CD4-positive, alpha-beta memory T cell (primary cell): ENCODE results near the gene KRT79. TPM values are rescaled to one million over a fixed set of nuclear protein-coding genes. Genes with fewer than 3 reads are reported as not detected.

Experiments used
- CTCF ChIA-PET: fragments of 350-600 bp; sonication (Branson Sonifier 250); formaldehyde crosslinking; loops from one replicate; lab custom pipeline; 2021; ENCODE audit warnings: inconsistent platforms; ENCODE audit not compliant: partially characterized antibody; lab: Charles Lee
- POLR2A ChIA-PET: fragments of 350-600 bp; sonication (Branson Sonifier 250); formaldehyde crosslinking; loops from one replicate; lab custom pipeline; 2021; ENCODE audit not compliant: partially characterized antibody; lab: Charles Lee
- DNase-seq, 5 donors: peaks; one replicate each; pipeline versions ENCODE4 v3.0.0 to v3.0.0-alpha.2; 2020 to 2022; ENCODE audit warnings: mixed read lengths in 1 of 5
- H3K27ac ChIP-seq: one replicate; pipeline ENCODE4 v1.7.0; 2013; ENCODE audit warnings: low read depth, low read length
- H3K27me3 ChIP-seq: 2 replicates; pipeline ENCODE4 v1.7.0; 2013; ENCODE audit warnings: mild to moderate bottlenecking, low read length, moderate library complexity; ENCODE audit not compliant: insufficient read depth
- H3K36me3 ChIP-seq: 2 replicates; pipeline ENCODE4 v1.7.0; 2013; ENCODE audit warnings: mild to moderate bottlenecking, low read length, moderate library complexity; ENCODE audit not compliant: insufficient read depth
- H3K4me1 ChIP-seq: 2 replicates; pipeline ENCODE4 v1.7.0; 2013; ENCODE audit warnings: mild to moderate bottlenecking, low read length, moderate library complexity; ENCODE audit not compliant: insufficient read depth
- H3K4me3 ChIP-seq, 2 donors: one replicate each; pipeline ENCODE4 v1.7.0; 2013; ENCODE audit warnings: low read length in 2 of 2, mild to moderate bottlenecking in 1 of 2
- H3K9me3 ChIP-seq, 2 donors: one replicate each; pipeline ENCODE4 v1.7.0; 2013; ENCODE audit warnings: low read length in 2 of 2, control low read depth in 1 of 2; ENCODE audit not compliant: control insufficient read depth in 1 of 2
- H3K27ac Mint-ChIP-seq, 7 donors: one replicate each; pipeline ENCODE4 v1.8.0; 2020 to 2021; ENCODE audit warnings: mixed read lengths in 7 of 7, mild to moderate bottlenecking in 6 of 7, inconsistent platforms in 3 of 7, moderate library complexity in 3 of 7
- H3K27me3 Mint-ChIP-seq, 2 donors: one replicate each; pipeline ENCODE4 v1.8.0; 2020 to 2021; ENCODE audit warnings: mixed read lengths in 2 of 2
- H3K36me3 Mint-ChIP-seq, 2 donors: one replicate each; pipeline ENCODE4 v1.8.0; 2020 to 2021; ENCODE audit warnings: mixed read lengths in 2 of 2, inconsistent platforms in 1 of 2, mild to moderate bottlenecking in 1 of 2
- H3K4me1 Mint-ChIP-seq, 4 donors: one replicate each; pipeline ENCODE4 v1.8.0; 2020 to 2021; ENCODE audit warnings: mixed read lengths in 4 of 4, mild to moderate bottlenecking in 1 of 4
- H3K4me3 Mint-ChIP-seq, 8 donors: one replicate each; pipeline ENCODE4 v1.8.0; 2020 to 2021; ENCODE audit warnings: mixed read lengths in 8 of 8, mild to moderate bottlenecking in 7 of 8, moderate library complexity in 6 of 8, inconsistent platforms in 3 of 8
- H3K9me3 Mint-ChIP-seq, 8 donors: one replicate each; pipeline ENCODE4 v1.8.0; 2020 to 2021; ENCODE audit warnings: mixed read lengths in 8 of 8, mild to moderate bottlenecking in 5 of 8, inconsistent platforms in 3 of 8, moderate library complexity in 1 of 8
- intact Hi-C: fragments of 100-400 bp; cut with micrococcal nuclease; formaldehyde crosslinking; loops from one replicate; pipeline ENCODE4 v1.15.1; 2023
- polyA plus RNA-seq, 2 donors: library from polyadenylated mRNA; unstranded; fragments of 300-500 nt; fragmentation: Illumina TruSeq; gene quantifications; one replicate each; pipeline ENCODE4 v1.2.3, GENCODE V29; 2021
- total RNA-seq, 2 experiments: library from RNA; stranded (reverse); gene quantifications; one replicate each; pipeline ENCODE4 v1.2.3, GENCODE V29; 2021

The KRT79 gene
- total and polyA plus RNA-seq, 4 experiments from 2014 or later: not detected

GRCh38 chr12:52827499-52828090 is 6.5 kb downstream of the KRT79 start:
- H3K27me3 Mint-ChIP-seq: peaks cover 2 to 4% of the 10 kb centered on the region in 2 donors
- no peaks in the 10 kb centered on the region for H3K9me3 ChIP-seq
- peaks cover 0 to 4% (median 0%) of the 10 kb centered on the region in 4 donors for H3K4me1 Mint-ChIP-seq
- H3K4me1 ChIP-seq: no peaks in the 10 kb centered on the region
- H3K36me3 Mint-ChIP-seq: no peaks in the 10 kb centered on the region
- no peak overlapping the region for H3K4me3 ChIP-seq
- ChIA-PET POLR2A (no interaction called here), CTCF (no interaction called here)
- H3K27ac Mint-ChIP-seq: no peak overlapping the region
- intact Hi-C loops: no loop called here
- no peak overlapping the region for H3K4me3 Mint-ChIP-seq
- no peak overlapping the region for H3K27ac ChIP-seq
- H3K36me3 ChIP-seq: no peaks in the 10 kb centered on the region
- no peaks in the 10 kb centered on the region for H3K27me3 ChIP-seq
- DNase-seq: no peak
- no peaks in the 10 kb centered on the region for H3K9me3 Mint-ChIP-seq

GRCh38 chr12:52826611-52827498 is 7.3 kb downstream of the KRT79 start:
- H3K4me1 Mint-ChIP-seq: peaks cover 0 to 4% (median 0%) of the 10 kb centered on the region in 4 donors
- H3K9me3 Mint-ChIP-seq: no peaks in the 10 kb centered on the region
- no peak overlapping the region for H3K27ac Mint-ChIP-seq
- Histone ChIP-seq H3K4me1 (no peaks in the 10 kb centered on the region), H3K4me3 (no peak overlapping the region), H3K27me3 (no peaks in the 10 kb centered on the region), H3K36me3 (no peaks in the 10 kb centered on the region), H3K27ac (no peak overlapping the region), H3K9me3 (no peaks in the 10 kb centered on the region)
- ChIA-PET POLR2A (no interaction called here), CTCF (interaction anchor here (1.1 kb wide), 1 partner anchor 13 kb away, joined by 3 read pairs; no protein-coding TSS in a partner anchor)
- H3K4me3 Mint-ChIP-seq: no peak overlapping the region
- no peaks in the 10 kb centered on the region for H3K36me3 Mint-ChIP-seq
- peaks cover 2 to 4% of the 10 kb centered on the region in 2 donors for H3K27me3 Mint-ChIP-seq
- no peak for DNase-seq
- intact Hi-C loops: no loop called here

GRCh38 chr12:52825961-52826360 is 8.2 kb downstream of the KRT79 start:
- no peaks in the 10 kb centered on the region for H3K27me3 ChIP-seq
- Mint-ChIP-seq H3K4me1 (peaks cover 0 to 4% (median 0%) of the 10 kb centered on the region in 4 donors), H3K9me3 (no peaks in the 10 kb centered on the region), H3K27me3 (peaks cover 0 to 5% of the 10 kb centered on the region in 2 donors), H3K36me3 (no peaks in the 10 kb centered on the region), H3K27ac (no peak overlapping the region), H3K4me3 (no peak overlapping the region)
- intact Hi-C loops: no loop called here
- ChIA-PET POLR2A (no interaction called here), CTCF (interaction anchor here (1.1 kb wide), 1 partner anchor 14 kb away, joined by 3 read pairs; no protein-coding TSS in a partner anchor)
- no peak overlapping the region for H3K27ac ChIP-seq
- H3K9me3 ChIP-seq: no peaks in the 10 kb centered on the region
- DNase-seq: no peak
- H3K4me1 ChIP-seq: no peaks in the 10 kb centered on the region
- no peaks in the 10 kb centered on the region for H3K36me3 ChIP-seq
- no peak overlapping the region for H3K4me3 ChIP-seq

- no peaks in the 10 kb centered on the region for H3K36me3 ChIP-seq
- H3K27ac ChIP-seq: no peak overlapping the region
- no peaks in the 10 kb centered on the region for H3K4me1 ChIP-seq
- POLR2A ChIA-PET: interaction anchor here (1.1 kb wide), 1 partner anchor 14 kb away, joined by 3 read pairs; no protein-coding TSS in a partner anchor
- Mint-ChIP-seq H3K36me3 (no peaks in the 10 kb centered on the region), H3K4me3 (no peak overlapping the region), H3K4me1 (peaks cover 0 to 4% (median 0%) of the 10 kb centered on the region in 4 donors), H3K27me3 (peaks cover 4 to 5% of the 10 kb centered on the region in 2 donors), H3K27ac (no peak overlapping the region), H3K9me3 (no peaks in the 10 kb centered on the region)
- H3K4me3 ChIP-seq: no peak overlapping the region
- no peaks in the 10 kb centered on the region for H3K27me3 ChIP-seq
- no peaks in the 10 kb centered on the region for H3K9me3 ChIP-seq
- CTCF ChIA-PET: interaction anchor here (1.2 kb wide), 1 partner anchor 240 kb away, joined by 3 read pairs; no protein-coding TSS in a partner anchor
- intact Hi-C loops: no loop called here
- no peak for DNase-seq
Observed at GRCh38 chr12:52824741-52825410, 9.2 kb downstream of the KRT79 start.

- POLR2A ChIA-PET: interaction anchor here (1.1 kb wide), 1 partner anchor 15 kb away, joined by 3 read pairs; no protein-coding TSS in a partner anchor
- peaks cover 4 to 5% of the 10 kb centered on the region in 2 donors for H3K27me3 Mint-ChIP-seq
- no peaks in the 10 kb centered on the region for H3K9me3 ChIP-seq
- H3K27me3 ChIP-seq: no peaks in the 10 kb centered on the region
- intact Hi-C loops: no loop called here
- no peaks in the 10 kb centered on the region for H3K4me1 ChIP-seq
- no peak overlapping the region for H3K4me3 Mint-ChIP-seq
- CTCF ChIA-PET: interaction anchor here (0.9 kb wide), 1 partner anchor 157 kb away, joined by 3 read pairs; no protein-coding TSS in a partner anchor
- H3K4me1 Mint-ChIP-seq: peaks cover 0 to under 1% (median 0%) of the 10 kb centered on the region in 4 donors
- no peak overlapping the region for H3K27ac Mint-ChIP-seq
- no peak overlapping the region for H3K4me3 ChIP-seq
- H3K27ac ChIP-seq: no peak overlapping the region
- no peaks in the 10 kb centered on the region for H3K9me3 Mint-ChIP-seq
- H3K36me3 Mint-ChIP-seq: no peaks in the 10 kb centered on the region
- DNase-seq: no peak
- no peaks in the 10 kb centered on the region for H3K36me3 ChIP-seq
Observed at GRCh38 chr12:52823761-52824450, 10.2 kb downstream of the KRT79 start.

GRCh38 chr12:52822771-52823510 is 11.2 kb downstream of the KRT79 start:
- Mint-ChIP-seq H3K27me3 (peaks cover 6 to 7% of the 10 kb centered on the region in 2 donors), H3K4me1 (peaks cover 0 to 3% (median 1%) of the 10 kb centered on the region in 4 donors), H3K36me3 (no peaks in the 10 kb centered on the region), H3K4me3 (no peak overlapping the region), H3K9me3 (no peaks in the 10 kb centered on the region), H3K27ac (no peak overlapping the region)
- Histone ChIP-seq H3K4me1 (no peaks in the 10 kb centered on the region), H3K27ac (no peak overlapping the region), H3K9me3 (no peaks in the 10 kb centered on the region), H3K36me3 (no peaks in the 10 kb centered on the region), H3K4me3 (no peak overlapping the region), H3K27me3 (no peaks in the 10 kb centered on the region)
- ChIA-PET POLR2A (interaction anchor here (1.0 kb wide), 1 partner anchor 132 kb away, joined by 3 read pairs; no protein-coding TSS in a partner anchor), CTCF (no interaction called here)
- intact Hi-C loops: no loop called here
- DNase-seq: no peak
